ENCODE measurements around the gene TRIM41.

DNA sequence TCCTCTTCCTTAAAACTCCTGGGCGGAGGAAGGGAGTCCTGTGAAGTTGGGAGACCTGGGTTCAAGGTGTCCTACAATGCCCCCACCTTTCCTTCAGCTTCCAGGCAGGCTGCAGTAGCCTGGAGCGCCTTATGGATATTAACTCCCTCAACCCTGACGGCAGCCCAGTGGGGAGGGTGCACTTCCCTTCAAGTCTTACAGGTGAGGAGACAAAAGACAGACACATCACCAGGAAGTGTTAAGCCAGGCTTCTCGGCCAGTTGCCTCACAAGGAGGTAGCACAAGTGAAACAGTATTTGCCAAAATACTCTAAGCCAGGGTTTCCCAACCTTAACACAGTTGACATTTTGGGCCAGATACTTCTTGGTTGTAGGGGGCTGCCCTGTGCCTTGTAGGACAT lies 22.3 kb upstream of the TRIM41 start:
- TF ChIP-seq, protein P1, sequence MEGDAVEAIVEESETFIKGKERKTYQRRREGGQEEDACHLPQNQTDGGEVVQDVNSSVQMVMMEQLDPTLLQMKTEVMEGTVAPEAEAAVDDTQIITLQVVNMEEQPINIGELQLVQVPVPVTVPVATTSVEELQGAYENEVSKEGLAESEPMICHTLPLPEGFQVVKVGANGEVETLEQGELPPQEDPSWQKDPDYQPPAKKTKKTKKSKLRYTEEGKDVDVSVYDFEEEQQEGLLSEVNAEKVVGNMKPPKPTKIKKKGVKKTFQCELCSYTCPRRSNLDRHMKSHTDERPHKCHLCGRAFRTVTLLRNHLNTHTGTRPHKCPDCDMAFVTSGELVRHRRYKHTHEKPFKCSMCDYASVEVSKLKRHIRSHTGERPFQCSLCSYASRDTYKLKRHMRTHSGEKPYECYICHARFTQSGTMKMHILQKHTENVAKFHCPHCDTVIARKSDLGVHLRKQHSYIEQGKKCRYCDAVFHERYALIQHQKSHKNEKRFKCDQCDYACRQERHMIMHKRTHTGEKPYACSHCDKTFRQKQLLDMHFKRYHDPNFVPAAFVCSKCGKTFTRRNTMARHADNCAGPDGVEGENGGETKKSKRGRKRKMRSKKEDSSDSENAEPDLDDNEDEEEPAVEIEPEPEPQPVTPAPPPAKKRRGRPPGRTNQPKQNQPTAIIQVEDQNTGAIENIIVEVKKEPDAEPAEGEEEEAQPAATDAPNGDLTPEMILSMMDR (IDR thresholded peaks at IDR 0.05; ENCODE audit: poor library complexity), result no peak
- TF ChIP-seq EZH2 (IDR thresholded peaks at IDR 0.05; ENCODE audit: borderline replicate concordance), result no peak
